Thyroid gland (tissue), 4 donors: ENCODE data around the gene VMP1.

Source experiments
- CTCF ChIP-seq, 6 experiments: fragments of 200-600 bp in 3 of 6; fragments of 450-650 bp in 3 of 6; sonication (generic) in 3 of 6; IDR thresholded peaks; one replicate each; pipeline ENCODE4 v1.5.1; 2016 to 2019; ENCODE audit warnings: antibody characterized with exemption in 6 of 6, mild to moderate bottlenecking in 2 of 6, inconsistent platforms in 1 of 6, moderate library complexity in 1 of 6
- POLR2A ChIP-seq, 2 donors: fragments of 450-650 bp; IDR thresholded peaks; one replicate each; pipeline ENCODE4 v1.6.1; 2017; ENCODE audit warnings: antibody characterized with exemption in 2 of 2, mild to moderate bottlenecking in 2 of 2, moderate library complexity in 1 of 2

DNA sequence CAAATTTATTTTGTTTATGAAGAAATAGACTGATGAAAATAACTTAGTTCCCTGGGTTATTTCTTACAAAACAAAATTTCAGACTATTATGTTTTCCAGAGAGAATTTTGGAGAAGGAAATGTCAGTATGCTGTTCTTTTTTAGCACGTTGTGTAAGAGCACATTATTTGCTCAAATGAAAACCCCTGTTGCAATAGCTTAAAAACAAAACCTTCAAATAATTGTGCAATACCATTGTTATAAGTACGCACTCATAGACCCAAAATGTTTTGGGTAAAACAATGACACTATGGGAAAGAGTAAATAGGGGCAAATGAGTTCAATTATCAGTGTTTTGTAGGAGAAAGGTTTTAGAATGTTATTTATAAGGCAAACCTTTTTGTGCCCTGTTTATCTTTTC, 18.2 kb downstream of the VMP1 start:
- TF ChIP-seq POLR2A (IDR thresholded peaks at IDR 0.05) = no peak
- no peak for TF ChIP-seq CTCF (IDR thresholded peaks at IDR 0.05)
